Left renal pelvis (tissue), 4 donors: ENCODE data around the gene TFB2M. TPM values are rescaled to one million over a fixed set of nuclear protein-coding genes. Genes with fewer than 3 reads are reported as not detected.

Experiments
- polyA plus RNA-seq, 4 donors: library from polyadenylated mRNA; unstranded; fragments of 120-200 nt; gene quantifications; one replicate each; pipeline ENCODE4 v1.2.1, GENCODE V29; 2013; ENCODE audit not compliant: insufficient read length in 4 of 4

The TFB2M gene
- polyA plus RNA-seq, 4 donors: 15.4 to 21.3 (median 20.9) TPM

Other genes starting within 250 kb of the TFB2M start
- gene SMYD3, start 59.0 kb downstream of the TFB2M start, polyA plus RNA-seq: 10 to 100 TPM; 13.6 to 30.5 (median 25.7) TPM
- 10 to 100 TPM; 16.0 to 23.5 (median 22.2) TPM for gene CNST, start 195 bp upstream of the TFB2M start, polyA plus RNA-seq
- gene SCCPDH, start 158.1 kb upstream of the TFB2M start, polyA plus RNA-seq: 10 to 100 TPM; 40.2 to 62.6 (median 55.5) TPM